NT2/D1 (cell line): ENCODE data around the gene BACH2.

Experiments
- DNase-seq: peaks from one replicate; pipeline ENCODE4 v3.0.0-alpha.2; 2011; ENCODE audit warnings: low read depth, low spot score
- H3K27me3 ChIP-seq: 2 replicates; pipeline ENCODE4 v1.6.0; 2011; ENCODE audit warnings: mild to moderate bottlenecking; ENCODE audit not compliant: insufficient read length, insufficient read depth
- H3K36me3 ChIP-seq: 2 replicates; pipeline ENCODE4 v1.6.1; 2011; ENCODE audit warnings: mild to moderate bottlenecking, low read length, mixed read lengths; ENCODE audit not compliant: insufficient read depth, insufficient read length
- H3K4me1 ChIP-seq: 2 replicates; pipeline ENCODE4 v1.5.1; 2011; ENCODE audit not compliant: insufficient read depth, insufficient read length
- H3K4me3 ChIP-seq: 2 replicates; pipeline ENCODE4 v1.5.1; 2011; ENCODE audit warnings: low read depth; ENCODE audit not compliant: insufficient read length
- H3K9ac ChIP-seq: 2 replicates; pipeline ENCODE4 v1.6.0; 2011; ENCODE audit warnings: low read depth; ENCODE audit not compliant: insufficient read length
- H3K9me3 ChIP-seq: 2 replicates; pipeline ENCODE4 v1.5.1; 2011; ENCODE audit warnings: mild to moderate bottlenecking, low read length; ENCODE audit not compliant: insufficient read depth
- SUZ12 ChIP-seq: IDR thresholded peaks from 2 replicates; pipeline ENCODE4 v1.6.1; 2011; ENCODE audit not compliant: insufficient read length, insufficient read depth; ENCODE audit errors: extremely low read depth
- YY1 ChIP-seq: IDR thresholded peaks from 2 replicates; pipeline ENCODE4 v1.6.1; 2011; ENCODE audit not compliant: insufficient read length, insufficient read depth
- ZNF274 ChIP-seq: IDR thresholded peaks from 2 replicates; pipeline ENCODE4 v1.6.1; 2011; ENCODE audit warnings: mild to moderate bottlenecking, low read depth, low read length

BACH2 gene

DNA sequence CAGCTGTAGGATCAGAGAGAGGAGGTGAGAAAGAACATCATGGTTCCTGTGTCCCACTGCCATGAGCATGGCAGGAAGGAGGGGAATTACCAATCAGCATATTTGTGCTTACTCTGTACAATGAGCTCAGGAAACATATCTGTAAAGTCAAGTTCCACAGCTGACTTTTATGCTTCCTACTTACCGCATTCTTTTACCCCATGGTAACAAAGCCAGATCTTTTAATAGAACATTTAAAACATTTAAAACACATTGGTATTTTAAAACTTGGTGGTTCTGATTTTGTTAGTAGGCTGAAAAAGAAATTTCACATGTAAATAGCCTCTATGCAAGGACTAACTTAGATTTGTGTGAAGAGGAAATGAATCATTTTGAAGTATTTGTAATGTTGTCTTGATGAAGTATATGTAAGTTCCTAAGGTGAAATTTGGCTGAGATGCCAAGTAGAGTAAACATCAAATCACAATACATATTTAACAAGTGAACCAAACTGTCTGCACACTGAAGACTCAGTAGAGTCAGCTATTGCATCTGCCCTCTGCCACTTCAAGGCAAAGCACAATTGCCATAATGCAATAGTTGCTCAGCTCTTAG, 287.6 kb downstream of the BACH2 start:
- H3K9me3 ChIP-seq, result no peaks in the 10 kb centered on the region
- peaks cover 3% of the 10 kb centered on the region for H3K36me3 ChIP-seq
- H3K4me1 ChIP-seq, result no peaks in the 10 kb centered on the region
- DNase-seq, result no peak
- no peak overlapping the region for H3K9ac ChIP-seq
- no peaks in the 10 kb centered on the region for H3K27me3 ChIP-seq
- TF ChIP-seq YY1 (no peak), SUZ12 (no peak)
- H3K4me3 ChIP-seq, result no peak overlapping the region

GRCh38 chr6:90008189-90008907, 288.3 kb downstream of the BACH2 start:
- no peak for TF ChIP-seq SUZ12
- peaks cover 3% of the 10 kb centered on the region for H3K36me3 ChIP-seq
- H3K4me3 ChIP-seq, result no peak overlapping the region
- no peaks in the 10 kb centered on the region for H3K4me1 ChIP-seq
- H3K9me3 ChIP-seq, result no peaks in the 10 kb centered on the region
- no peak overlapping the region for H3K9ac ChIP-seq
- DNase-seq, result no peak
- H3K27me3 ChIP-seq, result no peaks in the 10 kb centered on the region

GRCh38 chr6:90005048-90005827, 291.4 kb downstream of the BACH2 start:
- H3K4me1 ChIP-seq, result no peaks in the 10 kb centered on the region
- no peak overlapping the region for H3K9ac ChIP-seq
- H3K36me3 ChIP-seq, result peaks cover 3% of the 10 kb centered on the region
- no peak for DNase-seq
- H3K9me3 ChIP-seq, result no peaks in the 10 kb centered on the region
- no peak overlapping the region for H3K4me3 ChIP-seq
- H3K27me3 ChIP-seq, result no peaks in the 10 kb centered on the region
- no peak for TF ChIP-seq ZNF274
- TF ChIP-seq YY1, result no peak
- no peak for TF ChIP-seq SUZ12

- H3K36me3 ChIP-seq, result peaks cover 3% of the 10 kb centered on the region
- no peak overlapping the region for H3K9ac ChIP-seq
- H3K4me1 ChIP-seq, result no peaks in the 10 kb centered on the region
- no peaks in the 10 kb centered on the region for H3K9me3 ChIP-seq
- no peak overlapping the region for H3K4me3 ChIP-seq
- H3K27me3 ChIP-seq, result no peaks in the 10 kb centered on the region
- DNase-seq, result no peak
- TF ChIP-seq YY1 (no peak), ZNF274 (no peak), SUZ12 (no peak)
Measured at GRCh38 chr6:90004511-90004910, 292.1 kb downstream of the BACH2 start.

GRCh38 chr6:90003941-90004340, 292.7 kb downstream of the BACH2 start:
- Histone ChIP-seq H3K9me3 (no peaks in the 10 kb centered on the region), H3K36me3 (peaks cover 3% of the 10 kb centered on the region), H3K9ac (no peak overlapping the region), H3K4me3 (no peak overlapping the region), H3K4me1 (no peaks in the 10 kb centered on the region), H3K27me3 (no peaks in the 10 kb centered on the region)
- TF ChIP-seq ZNF274 (no peak), SUZ12 (no peak), YY1 (no peak)
- DNase-seq, result no peak

DNA sequence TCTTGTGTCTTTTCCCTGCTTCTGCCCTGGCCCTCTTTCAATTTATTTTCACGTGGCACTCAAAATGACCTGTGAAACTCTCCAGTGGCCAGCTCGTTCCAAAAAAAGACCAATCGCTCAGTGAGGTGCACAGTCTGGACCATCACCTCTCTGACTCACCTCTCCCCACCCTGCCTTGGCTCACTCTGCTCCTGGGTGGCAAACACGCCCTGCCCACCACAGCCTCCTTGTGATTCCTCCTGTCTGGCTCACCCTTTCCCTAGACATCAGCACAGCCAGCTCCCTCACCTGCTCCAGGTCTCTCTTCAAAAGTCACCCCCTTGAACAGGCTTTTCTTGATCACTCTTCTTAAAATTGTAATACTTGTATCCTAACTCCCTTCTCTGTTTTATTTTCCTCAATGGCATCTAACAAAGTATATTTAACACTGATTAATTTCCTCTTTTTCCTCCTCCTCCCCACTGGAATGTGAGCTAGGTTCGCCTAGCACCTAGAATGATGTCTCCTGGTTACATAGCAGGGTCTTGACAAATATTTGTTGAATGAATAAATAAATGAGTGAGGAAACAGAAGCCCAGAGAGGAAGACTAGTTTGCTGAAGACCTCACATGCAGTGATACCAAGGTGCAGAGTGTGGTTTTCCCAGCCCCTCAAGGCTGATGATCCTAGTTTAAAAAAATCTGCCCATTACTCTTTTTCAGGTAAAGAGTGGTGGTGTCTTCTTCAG, 293.4 kb downstream of the BACH2 start:
- no peak overlapping the region for H3K9ac ChIP-seq
- no peak overlapping the region for H3K4me3 ChIP-seq
- H3K27me3 ChIP-seq, result no peaks in the 10 kb centered on the region
- no peaks in the 10 kb centered on the region for H3K9me3 ChIP-seq
- no peak for DNase-seq
- H3K4me1 ChIP-seq, result no peaks in the 10 kb centered on the region
- H3K36me3 ChIP-seq, result peaks cover under 1% of the 10 kb centered on the region
- no peak for TF ChIP-seq YY1
- TF ChIP-seq ZNF274, result no peak
- TF ChIP-seq SUZ12, result no peak
